HEK293 (cell line): ENCODE results near the gene EIF1AX.

Experiments
- CTCF ChIA-PET: fragments of 350-600 bp; formaldehyde crosslinking; extraction: SDS; loops from one replicate; lab custom pipeline; 2021; ENCODE audit warnings: antibody characterized with exemption; lab: Yijun Ruan, JAX
- POLR2A ChIA-PET: fragments of 300-600 bp; formaldehyde crosslinking; extraction: SDS; loops from one replicate; lab custom pipeline; 2020; ENCODE audit warnings: antibody characterized with exemption, inconsistent platforms; lab: Yijun Ruan, JAX
- H3K27ac ChIP-seq: fragments of 200-500 bp; sonication (Bioruptor generic); 2 replicates; pipeline ENCODE4 v1.5.1; 2014; ENCODE audit warnings: low read depth, low read length, control low read depth, inconsistent platforms; ENCODE audit errors: extremely low read depth
- H3K36me3 ChIP-seq, 2 experiments: fragments of 200-500 bp in 1 of 2; sonication (Bioruptor generic) in 1 of 2; 1 replicate in 1 of 2; 2 replicates in 1 of 2; pipeline ENCODE4 v1.5.1; 2014 to 2017; ENCODE audit warnings: inconsistent platforms in 2 of 2, low read length in 2 of 2; ENCODE audit not compliant: control insufficient read depth in 2 of 2, insufficient read depth in 1 of 2
- H3K4me1 ChIP-seq: fragments of 200-500 bp; sonication (Bioruptor generic); 2 replicates; pipeline ENCODE4 v1.5.1; 2014; ENCODE audit warnings: mild to moderate bottlenecking, low read length, inconsistent platforms; ENCODE audit not compliant: control insufficient read depth, insufficient read depth
- H3K4me3 ChIP-seq: 2 replicates; pipeline ENCODE4 v1.5.1; 2011; ENCODE audit warnings: low read depth, mild to moderate bottlenecking, control low read depth, low read length, moderate library complexity
- H3K9me3 ChIP-seq: fragments of 200-500 bp; sonication (Bioruptor generic); 2 replicates; pipeline ENCODE4 v1.5.1; 2014; ENCODE audit warnings: low read depth, low read length, inconsistent platforms; ENCODE audit not compliant: control insufficient read depth, insufficient read depth
- ELK4 ChIP-seq: IDR thresholded peaks from 2 replicates; pipeline ENCODE4 v1.6.1; 2011; ENCODE audit warnings: mild to moderate bottlenecking, low read depth, low read length, borderline replicate concordance
- KLF7 ChIP-seq: fragments of 450-650 bp; formaldehyde crosslinking; IDR thresholded peaks from 2 replicates; pipeline ENCODE4 v1.5.1; 2016; ENCODE audit warnings: missing biosample characterization, missing genetic modification characterization, borderline replicate concordance
- OSR2 ChIP-seq: fragments of 450-650 bp; formaldehyde crosslinking; IDR thresholded peaks from 2 replicates; pipeline ENCODE4 v1.5.1; 2016; ENCODE audit warnings: missing biosample characterization, missing genetic modification characterization
- SP7 ChIP-seq: fragments of 450-650 bp; formaldehyde crosslinking; IDR thresholded peaks from 2 replicates; pipeline ENCODE4 v1.5.1; 2016; ENCODE audit warnings: missing biosample characterization, missing genetic modification characterization
- ZEB2 ChIP-seq: fragments of 450-650 bp; formaldehyde crosslinking; IDR thresholded peaks from 2 replicates; pipeline ENCODE4 v1.5.1; 2016; ENCODE audit warnings: missing biosample characterization, missing genetic modification characterization
- ZFP41 ChIP-seq: fragments of 450-650 bp; formaldehyde crosslinking; IDR thresholded peaks from 2 replicates; pipeline ENCODE4 v1.5.1; 2016; ENCODE audit warnings: missing biosample characterization, missing genetic modification characterization, borderline replicate concordance
- ZNF114 ChIP-seq: fragments of 450-650 bp; formaldehyde crosslinking; IDR thresholded peaks from 2 replicates; pipeline ENCODE4 v1.5.0; 2017; ENCODE audit warnings: missing biosample characterization, missing genetic modification characterization
- ZNF175 ChIP-seq: fragments of 450-650 bp; formaldehyde crosslinking; IDR thresholded peaks from 2 replicates; pipeline ENCODE4 v1.5.1; 2016; ENCODE audit warnings: missing biosample characterization, missing genetic modification characterization
- ZNF18 ChIP-seq: fragments of 450-650 bp; formaldehyde crosslinking; IDR thresholded peaks from 2 replicates; pipeline ENCODE4 v1.5.1; 2016; ENCODE audit warnings: missing biosample characterization, missing genetic modification characterization
- ZNF19 ChIP-seq: fragments of 450-650 bp; formaldehyde crosslinking; IDR thresholded peaks from 2 replicates; pipeline ENCODE4; 2016; ENCODE audit warnings: missing biosample characterization, missing genetic modification characterization, low read depth
- ZNF302 ChIP-seq: fragments of 450-650 bp; formaldehyde crosslinking; IDR thresholded peaks from 2 replicates; pipeline ENCODE4 v1.5.1; 2016; ENCODE audit warnings: missing biosample characterization, missing genetic modification characterization, low read depth
- ZNF404 ChIP-seq: fragments of 450-650 bp; formaldehyde crosslinking; IDR thresholded peaks from 2 replicates; pipeline ENCODE4 v1.5.1; 2017; ENCODE audit warnings: missing biosample characterization, missing genetic modification characterization
- ZNF561 ChIP-seq: fragments of 450-650 bp; IDR thresholded peaks from 2 replicates; pipeline ENCODE4 v1.5.1; 2018; ENCODE audit warnings: missing biosample characterization, missing genetic modification characterization, borderline replicate concordance
- ZNF692 ChIP-seq: fragments of 450-650 bp; formaldehyde crosslinking; IDR thresholded peaks from 2 replicates; pipeline ENCODE4 v1.5.1; 2016; ENCODE audit warnings: missing biosample characterization, missing genetic modification characterization
- ZSCAN18 ChIP-seq: fragments of 450-650 bp; formaldehyde crosslinking; IDR thresholded peaks from 2 replicates; pipeline ENCODE4 v1.5.1; 2016; ENCODE audit warnings: missing biosample characterization, missing genetic modification characterization
- ZSCAN5A ChIP-seq: fragments of 450-650 bp; formaldehyde crosslinking; IDR thresholded peaks from 2 replicates; pipeline ENCODE4 v1.5.1; 2016; ENCODE audit warnings: missing biosample characterization, missing genetic modification characterization

Gene EIF1AX

GRCh38 chrX:20112022-20112774 is 29.4 kb downstream of the EIF1AX start:
- H3K36me3 ChIP-seq: no peaks in the 10 kb centered on the region
- ChIA-PET POLR2A (no interaction called here), CTCF (no interaction called here)
- no peaks in the 10 kb centered on the region for H3K9me3 ChIP-seq
- H3K4me3 ChIP-seq: no peak overlapping the region
- peak; percentile 44; the same call in 1 of the 2 replicates for TF ChIP-seq ZNF18 (tag by site-specific recombination)
- TF ChIP-seq ZNF302 (tag by site-specific recombination): no peak
- TF ChIP-seq, all 188 proteins: peak for 1
- Histone ChIP-seq H3K4me1 (no peaks in the 10 kb centered on the region), H3K27ac (no peak overlapping the region)

GRCh38 chrX:20111271-20111670 is 30.4 kb downstream of the EIF1AX start:
- TF ChIP-seq SP7 (tag by site-specific recombination) (no peak), ZNF692 (no peak), ZFP41 (no peak), ZNF19 (tag by site-specific recombination) (no peak), ZSCAN18 (tag by site-specific recombination) (no peak), OSR2 (tag by site-specific recombination) (no peak), ZNF175 (tag by site-specific recombination) (no peak), KLF7 (tag by site-specific recombination) (no peak), ZEB2 (no peak), ZNF404 (tag by site-specific recombination) (no peak), ZSCAN5A (tag by site-specific recombination) (no peak), ELK4 (no peak), ZNF561 (tag by site-specific recombination) (no peak), ZNF114 (tag by site-specific recombination) (no peak)
- no peaks in the 10 kb centered on the region for H3K9me3 ChIP-seq
- H3K4me1 ChIP-seq: no peaks in the 10 kb centered on the region
- no peaks in the 10 kb centered on the region for H3K36me3 ChIP-seq
- CTCF ChIA-PET: no interaction called here
- no peak overlapping the region for H3K4me3 ChIP-seq
- H3K27ac ChIP-seq: no peak overlapping the region
- POLR2A ChIA-PET: no interaction called here
